ENCODE measurements around the gene PRKCH.
A peak's percentile ranks its signal among the peaks of the same experiment; 100 is the strongest.

DNA sequence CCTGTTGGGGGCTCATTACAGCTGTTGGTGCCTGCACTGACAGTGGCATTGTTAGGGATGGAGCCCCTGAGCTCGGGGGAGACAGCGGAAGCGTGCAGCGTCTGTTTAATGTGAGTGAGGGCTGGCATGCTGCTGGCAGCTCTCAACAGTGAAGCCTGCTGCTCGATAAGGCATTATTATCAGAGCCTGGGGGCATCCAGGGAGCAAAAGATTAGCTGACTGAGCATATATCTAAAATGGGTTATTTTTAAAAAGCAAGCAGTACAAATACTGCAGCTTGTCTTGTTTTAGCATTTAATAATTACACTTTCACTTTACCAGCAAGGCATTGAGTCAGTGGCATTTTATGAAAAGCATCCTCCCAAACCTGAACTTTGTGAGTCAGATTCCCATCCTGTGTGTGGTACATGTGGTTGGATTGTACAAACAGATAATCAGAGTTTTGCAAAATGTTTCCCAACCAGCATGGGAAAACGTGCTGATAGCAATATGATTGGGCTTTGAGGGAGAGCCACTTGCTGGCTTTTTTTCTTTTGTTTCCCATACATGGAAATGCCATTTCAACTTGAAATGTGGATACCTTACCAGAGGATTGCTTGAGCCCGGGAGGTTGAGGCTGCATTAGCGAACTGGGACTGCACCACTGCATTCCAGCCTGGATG lies 150.8 kb downstream of the PRKCH start:
- TF ChIP-seq FOXP2 (optimal IDR thresholded peaks at IDR 0.05; ENCODE audit: control extremely low read depth, extremely low read length, insufficient read depth) (peak; percentile 45), POLR2AphosphoS5 (IDR thresholded peaks at IDR 0.05; ENCODE audit: borderline replicate concordance, low read depth, low read length) (no peak), EZH2 (IDR thresholded peaks at IDR 0.05) (no peak)

Data from SK-N-MC (cell line).